ENCODE measurements around the gene PPP2R5C.

- TF ChIP-seq E2F1 (CRISPR knock-in tag; IDR thresholded peaks at IDR 0.05) (no peak), ETV5 (CRISPR knock-in tag; IDR thresholded peaks at IDR 0.05; ENCODE audit: low read depth) (no peak), SIRT6 (IDR thresholded peaks at IDR 0.05; ENCODE audit: low read depth, low read length) (no peak), SMARCC2 (IDR thresholded peaks at IDR 0.05; ENCODE audit: low read depth) (no peak), TCF7 (IDR thresholded peaks at IDR 0.05; ENCODE audit: borderline replicate concordance) (no peak)
Observed at GRCh38 chr14:101817501-101818001, 56.0 kb downstream of the PPP2R5C start.
